Epidermal melanocyte (primary cell): Measurements from ENCODE around the gene SPDYE8.
"Not testable (repeated sequence)": the region's sequence is repeated elsewhere in the genome, so short reads cannot be mapped to it uniquely, and the experiment has no call there.

Source experiments
- DNase-seq: peaks from one replicate; pipeline ENCODE4 v3.0.0; 2011; ENCODE audit warnings: low spot score; ENCODE audit not compliant: insufficient read length

The SPDYE8 gene

GRCh38 chr7:73029666-73030065 lies at the start of gene SPDYE8:
SPDYE8 (minus strand) TSS chr7:73029766; CDS start chr7:73027966, 1,800 bp downstream.
- DNase-seq, result not testable (repeated sequence)

- not testable (repeated sequence) for DNase-seq
Measured at GRCh38 chr7:73057811-73058210, 28.2 kb upstream of the SPDYE8 start, which contains the start of gene SPDYE11. SPDYE11 (minus strand) TSS chr7:73057911; CDS start chr7:73056111, 1,800 bp downstream.

DNA sequence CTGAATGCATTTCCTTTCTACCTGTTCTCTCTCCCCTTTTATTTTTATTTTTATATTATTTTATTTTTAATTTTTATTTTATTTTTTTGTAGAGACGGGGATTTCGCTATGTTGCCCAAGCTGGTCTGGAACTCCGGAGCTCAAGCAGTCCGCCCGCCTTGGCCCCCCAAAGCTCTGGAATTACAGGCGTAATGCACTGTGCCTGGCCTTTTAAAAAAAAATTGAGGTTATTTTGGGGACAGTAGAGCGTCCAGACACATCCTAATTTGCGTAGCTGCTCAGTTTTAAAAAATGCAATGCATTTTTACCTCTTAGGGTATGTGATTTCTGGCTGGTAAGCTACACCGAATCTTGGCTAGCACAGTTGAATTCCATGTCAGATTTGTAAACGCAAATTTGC lies 23.1 kb downstream of the SPDYE8 start:
- DNase-seq, result not testable (repeated sequence)

- not testable (repeated sequence) for DNase-seq
Measured at GRCh38 chr7:73005693-73006447, 23.7 kb downstream of the SPDYE8 start.

DNA sequence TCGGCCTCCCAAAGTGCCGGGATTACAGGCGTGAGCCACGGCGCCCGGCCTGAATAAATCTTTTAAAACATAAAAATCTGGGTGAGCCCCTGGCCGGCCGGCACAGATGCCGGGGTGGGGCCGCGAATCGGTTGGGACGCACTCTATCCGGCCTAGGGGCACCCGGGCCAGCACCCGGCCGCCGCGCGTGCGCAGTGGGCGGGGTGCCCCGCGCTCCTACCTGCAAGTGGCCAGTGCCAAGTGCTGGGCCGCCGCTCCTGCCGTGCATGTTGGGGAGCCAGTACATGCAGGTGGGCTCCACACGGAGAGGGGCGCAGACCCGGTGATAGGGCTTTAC lies 24.2 kb downstream of the SPDYE8 start:
- DNase-seq, result not testable (repeated sequence)

DNA sequence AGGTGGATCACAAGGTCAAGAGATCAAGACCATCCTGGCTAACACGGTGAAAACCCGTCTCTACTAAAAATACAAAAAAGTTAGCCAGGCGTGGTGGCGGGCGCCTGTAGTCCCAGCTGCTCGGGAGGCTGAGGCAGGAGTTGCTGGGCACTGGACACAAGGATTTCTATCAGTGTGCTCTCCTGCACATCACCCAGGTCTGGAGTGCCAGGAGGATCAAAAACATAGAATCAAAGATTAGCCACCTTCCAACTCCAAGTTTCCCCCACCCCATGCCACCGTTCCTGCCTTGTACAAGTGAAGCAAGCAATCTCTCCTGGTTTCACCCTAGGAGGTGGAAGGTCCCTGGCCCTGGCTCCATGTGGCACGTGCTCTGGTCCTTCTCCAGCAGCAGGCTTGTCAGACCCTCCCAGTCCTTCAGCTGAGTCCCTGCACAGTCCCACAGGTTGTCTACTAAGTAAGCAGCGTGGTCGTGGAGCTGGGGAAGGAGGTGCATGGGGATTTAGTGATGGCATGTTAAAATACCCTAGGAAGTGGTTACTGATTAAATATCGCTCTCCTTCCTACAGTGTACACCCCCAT lies 31.6 kb downstream of the SPDYE8 start:
- not testable (repeated sequence) for DNase-seq

- not testable (repeated sequence) for DNase-seq
Measured at GRCh38 chr7:72997447-72997846, 32.1 kb downstream of the SPDYE8 start.

- not testable (repeated sequence) for DNase-seq
Measured at GRCh38 chr7:72995484-72995883, 34.1 kb downstream of the SPDYE8 start.

- not testable (repeated sequence) for DNase-seq
Measured at GRCh38 chr7:72990146-72990913, 39.2 kb downstream of the SPDYE8 start.

DNA sequence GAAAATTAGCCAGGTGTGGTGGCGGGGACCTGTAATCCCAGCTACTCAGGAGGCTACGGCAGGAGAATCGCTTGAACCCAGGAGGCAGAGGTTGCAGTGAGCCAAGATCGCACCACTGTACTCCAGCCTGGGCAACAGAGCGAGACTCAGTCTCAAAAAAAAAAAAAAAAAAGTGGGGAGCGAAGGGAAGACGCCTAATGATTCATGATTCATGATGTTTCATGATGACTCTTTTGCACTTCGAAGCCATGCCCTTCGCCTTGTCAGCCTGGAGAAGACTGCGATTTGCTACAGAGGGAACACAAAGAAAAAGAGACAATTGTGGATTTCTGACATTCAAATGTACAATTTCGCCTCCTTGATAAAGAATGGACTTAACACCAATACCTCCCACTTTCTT lies 47.5 kb downstream of the SPDYE8 start:
- not testable (repeated sequence) for DNase-seq

DNA sequence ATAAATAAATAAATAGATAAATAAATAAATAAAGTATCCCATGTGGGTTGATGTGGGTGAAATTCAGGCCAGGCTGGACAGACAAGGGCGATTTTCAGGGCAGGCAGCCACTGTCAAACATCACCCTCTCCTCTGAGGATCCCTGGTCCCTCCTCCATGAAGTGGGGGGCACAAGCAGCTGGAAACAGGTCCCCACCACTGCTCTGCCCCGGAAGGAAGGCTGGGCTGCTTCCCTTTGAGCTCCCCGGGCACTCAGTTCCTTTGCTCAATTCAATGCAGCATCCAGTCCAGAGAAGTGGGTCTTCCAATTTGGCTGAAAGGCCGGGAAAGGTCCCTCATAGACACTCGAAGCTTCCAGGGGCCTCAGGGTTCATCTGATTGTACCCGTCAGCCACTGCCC lies 49.2 kb downstream of the SPDYE8 start:
- not testable (repeated sequence) for DNase-seq

DNA sequence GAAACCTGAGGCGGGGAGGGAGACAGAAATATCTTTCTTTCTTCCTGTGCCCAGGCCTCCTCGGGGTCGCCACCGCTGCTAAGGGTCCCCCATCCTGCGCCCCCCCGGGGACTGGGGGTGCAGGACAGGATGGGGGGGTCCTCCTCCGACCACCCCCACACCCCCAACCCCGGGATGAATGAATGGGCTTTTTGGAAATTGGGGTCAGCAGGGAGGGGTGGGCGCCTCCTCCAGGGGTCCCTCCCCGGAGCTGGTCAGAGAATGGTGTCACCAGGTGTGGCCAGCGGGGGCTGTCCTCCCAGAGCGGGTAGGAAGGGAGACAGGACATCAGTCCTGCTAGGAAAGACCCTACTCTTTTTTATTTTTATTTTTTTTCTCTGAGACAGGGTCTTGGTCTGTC lies 53.1 kb downstream of the SPDYE8 start:
- DNase-seq, result not testable (repeated sequence)

DNA sequence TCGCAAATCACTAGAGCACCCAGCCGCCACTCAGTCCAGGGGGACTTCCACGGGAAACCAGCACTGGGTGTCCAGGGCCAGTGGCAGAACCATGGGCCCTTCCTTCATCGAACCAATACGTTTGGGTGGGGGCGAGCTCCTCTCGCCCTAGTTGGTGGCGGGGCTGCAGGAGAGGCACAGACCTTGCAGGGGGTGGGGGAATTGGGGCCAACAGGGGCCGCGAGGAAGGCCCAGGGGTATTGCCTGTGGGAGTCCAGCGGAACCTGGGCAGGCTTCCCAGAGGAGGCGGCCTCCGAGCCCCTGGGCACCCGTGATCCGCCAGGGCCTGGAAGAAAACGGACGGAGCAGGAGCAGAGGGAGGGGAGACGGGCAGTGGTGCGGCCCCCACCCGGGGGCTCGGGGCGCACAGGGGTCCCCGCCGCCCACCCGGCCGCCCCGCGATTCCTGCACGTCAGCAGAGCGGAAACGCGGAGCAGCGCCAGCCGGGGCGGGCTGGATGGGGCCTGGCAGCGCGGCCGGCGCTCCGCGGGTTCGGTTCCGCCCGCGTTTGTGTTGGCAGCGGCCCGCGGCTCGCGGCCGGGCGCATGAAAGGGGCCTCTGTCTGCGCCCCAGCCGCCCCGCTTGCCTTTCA lies 53.8 kb downstream of the SPDYE8 start:
- DNase-seq, result not testable (repeated sequence)

DNA sequence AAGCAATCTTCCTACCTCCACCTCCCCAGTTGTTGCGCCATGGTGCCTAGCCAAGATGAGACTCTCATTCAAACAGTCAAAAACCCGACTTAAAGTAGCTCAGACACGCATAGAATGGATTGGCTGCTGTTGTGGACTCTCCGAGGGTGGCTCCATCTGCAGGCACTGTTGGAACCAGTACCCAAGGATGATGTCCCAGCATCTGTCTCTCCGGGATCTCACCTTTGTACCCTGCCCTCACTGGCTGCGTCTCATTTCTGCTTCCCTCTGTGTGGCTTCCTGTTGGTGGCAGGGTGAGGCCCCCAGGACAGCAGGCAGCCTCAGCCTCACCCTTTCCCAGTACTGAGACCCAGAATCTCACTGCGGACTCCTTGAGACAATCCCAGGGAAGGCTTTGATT lies 54.8 kb downstream of the SPDYE8 start:
- DNase-seq, result not testable (repeated sequence)

GRCh38 chr7:72971505-72971904 lies 58.1 kb downstream of the SPDYE8 start:
- DNase-seq, result not testable (repeated sequence)
